ENCODE data around the gene CDC14B. TPM values are rescaled to one million over a fixed set of nuclear protein-coding genes. Genes with fewer than 3 reads are reported as not detected.

Gene CDC14B
- total RNA-seq, 4 donors from 2014 or later: 9.7 to 40.5 (median 20.6) TPM

GRCh38 chr9:96574931-96575351 lies 44.7 kb downstream of the CDC14B start:
- no peaks in the 10 kb centered on the region for H3K27me3 ChIP-seq
- H3K4me1 ChIP-seq: no peaks in the 10 kb centered on the region
- no peaks in the 10 kb centered on the region for H3K36me3 ChIP-seq
- intact Hi-C loops (cut with DNase I; ENCODE audit: low total_unique reads): no loop called here
- H3K4me3 ChIP-seq: no peak overlapping the region
- H3K27ac ChIP-seq: no peak overlapping the region
- no peak for TF ChIP-seq POLR2A (IDR thresholded peaks at IDR 0.05)
- no peak for TF ChIP-seq CTCF (IDR thresholded peaks at IDR 0.05)
- DNase-seq: no peak
- H3K9me3 ChIP-seq: no peaks in the 10 kb centered on the region

- TF ChIP-seq CTCF (IDR thresholded peaks at IDR 0.05): no peak
- no peak for TF ChIP-seq POLR2A (IDR thresholded peaks at IDR 0.05)
- intact Hi-C loops (cut with DNase I; ENCODE audit: low total_unique reads): no loop called here
- Histone ChIP-seq H3K36me3 (no peaks in the 10 kb centered on the region), H3K4me3 (no peak overlapping the region), H3K9me3 (no peaks in the 10 kb centered on the region), H3K27me3 (no peaks in the 10 kb centered on the region), H3K4me1 (no peaks in the 10 kb centered on the region), H3K27ac (no peak overlapping the region)
- DNase-seq: no peak
Measured at GRCh38 chr9:96574455-96574854, 45.2 kb downstream of the CDC14B start.

- no peak for DNase-seq
- Histone ChIP-seq H3K4me1 (peaks cover 0 to 5% of the 10 kb centered on the region in 2 donors), H3K36me3 (no peaks in the 10 kb centered on the region), H3K4me3 (peak overlapping the region; percentile 59 to 84), H3K27ac (peak overlapping the region; percentile 83 to 88), H3K27me3 (no peaks in the 10 kb centered on the region), H3K9me3 (no peaks in the 10 kb centered on the region)
- TF ChIP-seq CTCF (IDR thresholded peaks at IDR 0.05) (no peak), POLR2A (IDR thresholded peaks at IDR 0.05) (no peak)
- intact Hi-C loops (cut with DNase I; ENCODE audit: low total_unique reads): no loop called here
Measured at GRCh38 chr9:96567203-96567700, 52.4 kb downstream of the CDC14B start.

GRCh38 chr9:96566498-96567202 lies 53.0 kb downstream of the CDC14B start:
- no peaks in the 10 kb centered on the region for H3K9me3 ChIP-seq
- intact Hi-C loops (cut with DNase I; ENCODE audit: low total_unique reads): no loop called here
- no peaks in the 10 kb centered on the region for H3K36me3 ChIP-seq
- H3K27ac ChIP-seq: peak overlapping the region; percentile 83 to 88
- TF ChIP-seq POLR2A (IDR thresholded peaks at IDR 0.05) (no peak), CTCF (IDR thresholded peaks at IDR 0.05) (peak; percentile 52 to 73 (median 62))
- H3K4me1 ChIP-seq: peaks cover 0 to 5% of the 10 kb centered on the region in 2 donors
- peak overlapping the region; percentile 59 to 84 for H3K4me3 ChIP-seq
- no peaks in the 10 kb centered on the region for H3K27me3 ChIP-seq
- DNase-seq: peak; percentile 58 to 65

GRCh38 chr9:96565671-96566497 lies 53.8 kb downstream of the CDC14B start:
- H3K36me3 ChIP-seq: no peaks in the 10 kb centered on the region
- intact Hi-C loops (cut with DNase I; ENCODE audit: low total_unique reads): no loop called here
- H3K4me1 ChIP-seq: peaks cover 0 to 5% of the 10 kb centered on the region in 2 donors
- no peaks in the 10 kb centered on the region for H3K9me3 ChIP-seq
- TF ChIP-seq POLR2A (IDR thresholded peaks at IDR 0.05) (no peak), CTCF (IDR thresholded peaks at IDR 0.05) (no peak)
- DNase-seq: no peak
- no peaks in the 10 kb centered on the region for H3K27me3 ChIP-seq
- H3K4me3 ChIP-seq: peak overlapping the region; percentile 59 to 84
- H3K27ac ChIP-seq: peak overlapping the region; percentile 83 to 88
